Mesodermal cell (in vitro differentiated cells): ENCODE results near the gene CAPN11.
A peak's percentile ranks its signal among the peaks of the same experiment; 100 is the strongest.

ENCODE experiments used
- H3K27ac ChIP-seq: 2 replicates; pipeline ENCODE4 v1.7.0; 2013; ENCODE audit warnings: mild to moderate bottlenecking, low read depth, low read length, moderate library complexity; ENCODE audit not compliant: severe bottlenecking
- H3K36me3 ChIP-seq: 2 replicates; pipeline ENCODE4 v1.7.1; 2013; ENCODE audit warnings: mild to moderate bottlenecking, low read length, moderate library complexity; ENCODE audit not compliant: control insufficient read depth, insufficient read depth
- H3K4me1 ChIP-seq: one replicate; pipeline ENCODE4 v1.7.1; 2013; ENCODE audit warnings: mild to moderate bottlenecking, low read length; ENCODE audit not compliant: insufficient read depth, control insufficient read depth, poor library complexity, severe bottlenecking
- H3K4me3 ChIP-seq: 2 replicates; pipeline ENCODE4 v1.7.0; 2013; ENCODE audit warnings: low read length, control low read depth, mild to moderate bottlenecking; ENCODE audit not compliant: insufficient read depth, poor library complexity, severe bottlenecking; ENCODE audit errors: extremely low read depth
- H3K9me3 ChIP-seq: 2 replicates; pipeline ENCODE4 v1.7.1; 2013; ENCODE audit warnings: mild to moderate bottlenecking, low read length, moderate library complexity; ENCODE audit not compliant: control insufficient read depth
- WGBS, 2 experiments: methylation state at CpG; one replicate each; pipeline ENCODE4 v1.1.5; 2013; ENCODE audit warnings: missing lambda C conversion rate in 2 of 2; ENCODE audit not compliant: insufficient coverage in 2 of 2; 5-methylcytosine and 5-hydroxymethylcytosine counted together

CAPN11 gene

GRCh38 chr6:44119704-44120262, 38.8 kb upstream of the CAPN11 start:
- Histone ChIP-seq H3K4me3 (no peak overlapping the region), H3K27ac (no peak overlapping the region), H3K36me3 (peaks cover 50% of the 10 kb centered on the region), H3K4me1 (peaks cover 21% of the 10 kb centered on the region), H3K9me3 (no peaks in the 10 kb centered on the region)
- 94 to 100% methylated on average over 3 to 4 of the region's 5 CpGs for WGBS, 2 experiments

- 79 to 83% methylated on average over 2 to 3 of the region's 4 CpGs for WGBS, 2 experiments
- no peaks in the 10 kb centered on the region for H3K9me3 ChIP-seq
- peaks cover 49% of the 10 kb centered on the region for H3K36me3 ChIP-seq
- H3K4me1 ChIP-seq: peaks cover 27% of the 10 kb centered on the region
- H3K4me3 ChIP-seq: no peak overlapping the region
- H3K27ac ChIP-seq: no peak overlapping the region
Measured at GRCh38 chr6:44120692-44121443, 37.8 kb upstream of the CAPN11 start.

- H3K36me3 ChIP-seq: peaks cover 39% of the 10 kb centered on the region
- WGBS, 2 experiments: no CpG with 5 or more reads among the region's 1 CpG
- peaks cover 23% of the 10 kb centered on the region for H3K4me1 ChIP-seq
- H3K27ac ChIP-seq: no peak overlapping the region
- H3K4me3 ChIP-seq: no peak overlapping the region
- H3K9me3 ChIP-seq: no peaks in the 10 kb centered on the region
Measured at GRCh38 chr6:44122801-44123200, 35.8 kb upstream of the CAPN11 start.

- peaks cover 23% of the 10 kb centered on the region for H3K4me1 ChIP-seq
- H3K27ac ChIP-seq: no peak overlapping the region
- no CpG with 5 or more reads among the region's 2 CpGs for WGBS, 2 experiments
- peaks cover 32% of the 10 kb centered on the region for H3K36me3 ChIP-seq
- H3K9me3 ChIP-seq: no peaks in the 10 kb centered on the region
- no peak overlapping the region for H3K4me3 ChIP-seq
Measured at GRCh38 chr6:44123544-44123943, 35.1 kb upstream of the CAPN11 start.

- Histone ChIP-seq H3K9me3 (no peaks in the 10 kb centered on the region), H3K4me1 (peaks cover 23% of the 10 kb centered on the region), H3K4me3 (peak overlapping the region; percentile 86), H3K27ac (peak overlapping the region; percentile 81), H3K36me3 (peaks cover 23% of the 10 kb centered on the region)
- 3 to 7% methylated on average over 19 to 20 of the region's 31 CpGs for WGBS, 2 experiments
Measured at GRCh38 chr6:44126320-44127149, 32.1 kb upstream of the CAPN11 start.

- 0% methylated on average over 8 to 16 of the region's 80 CpGs for WGBS, 2 experiments
- peaks cover 19% of the 10 kb centered on the region for H3K36me3 ChIP-seq
- peak within 1 kb of the TSS; percentile 86 for H3K4me3 ChIP-seq
- no peaks in the 10 kb centered on the region for H3K9me3 ChIP-seq
- peak within 1 kb of the TSS; percentile 81 for H3K27ac ChIP-seq
- H3K4me1 ChIP-seq: peaks cover 23% of the 10 kb centered on the region
Measured at GRCh38 chr6:44127186-44128019, 31.2 kb upstream of the CAPN11 start, which contains the start of the genes MRPL14 and TMEM63B. MRPL14 (minus strand) TSS chr6:44127452; CDS start chr6:44116611, 10,841 bp downstream. TMEM63B (plus strand) TSS chr6:44127554; CDS start chr6:44134585, 7,031 bp downstream.

GRCh38 chr6:44128020-44128917, 30.4 kb upstream of the CAPN11 start:
- no peaks in the 10 kb centered on the region for H3K9me3 ChIP-seq
- WGBS, 2 experiments: 7 to 8% methylated on average over 42 to 43 of the region's 49 CpGs
- peaks cover 19% of the 10 kb centered on the region for H3K36me3 ChIP-seq
- peaks cover 23% of the 10 kb centered on the region for H3K4me1 ChIP-seq
- H3K27ac ChIP-seq: no peak overlapping the region
- H3K4me3 ChIP-seq: peak overlapping the region; percentile 86

GRCh38 chr6:44129841-44130322, 28.7 kb upstream of the CAPN11 start:
- H3K4me1 ChIP-seq: peaks cover 28% of the 10 kb centered on the region
- no peak overlapping the region for H3K4me3 ChIP-seq
- WGBS, 2 experiments: 79 to 87% methylated on average over 2 of the region's 2 CpGs
- peaks cover 18% of the 10 kb centered on the region for H3K36me3 ChIP-seq
- H3K9me3 ChIP-seq: no peaks in the 10 kb centered on the region
- H3K27ac ChIP-seq: no peak overlapping the region

GRCh38 chr6:44131892-44132291, 26.7 kb upstream of the CAPN11 start:
- peaks cover 19% of the 10 kb centered on the region for H3K36me3 ChIP-seq
- H3K4me3 ChIP-seq: no peak overlapping the region
- 71 to 90% methylated on average over 1 to 2 of the region's 2 CpGs for WGBS, 2 experiments
- H3K4me1 ChIP-seq: peaks cover 20% of the 10 kb centered on the region
- H3K9me3 ChIP-seq: no peaks in the 10 kb centered on the region
- no peak overlapping the region for H3K27ac ChIP-seq
